Chondrocyte (in vitro differentiated cells): ENCODE data around the gene ITIH1. TPM values are rescaled to one million over a fixed set of nuclear protein-coding genes. Genes with fewer than 3 reads are reported as not detected.

Source experiments
- DNase-seq: peaks from one replicate; pipeline ENCODE4 v3.0.0; 2021; ENCODE audit warnings: mixed read lengths, low spot score
- H3K27ac Mint-ChIP-seq: one replicate; pipeline ENCODE4 v1.8.0; 2021; ENCODE audit warnings: mild to moderate bottlenecking, moderate library complexity, mixed read lengths; ENCODE audit not compliant: unreplicated experiment
- H3K27me3 Mint-ChIP-seq: 2 replicates; pipeline ENCODE4 v1.8.0; 2021; ENCODE audit warnings: low read depth, mixed read lengths
- H3K36me3 Mint-ChIP-seq: 2 replicates; pipeline ENCODE4 v1.8.0; 2021; ENCODE audit warnings: low read depth, mixed read lengths
- H3K4me1 Mint-ChIP-seq: 2 replicates; pipeline ENCODE4 v1.8.0; 2021; ENCODE audit warnings: low read depth, mild to moderate bottlenecking, mixed read lengths
- H3K4me3 Mint-ChIP-seq: one replicate; pipeline ENCODE4 v1.8.0; 2021; ENCODE audit warnings: mild to moderate bottlenecking, moderate library complexity, mixed read lengths; ENCODE audit not compliant: unreplicated experiment
- H3K9me3 Mint-ChIP-seq: 2 replicates; pipeline ENCODE4 v1.8.0; 2021; ENCODE audit warnings: low read depth, mixed read lengths
- total RNA-seq: library from RNA; stranded (reverse); gene quantifications from 3 replicates; pipeline ENCODE4 v1.2.1, GENCODE V29; 2021
- TF ChIP-seq, protein P1 (sequence below): fragments of 200-600 bp; sonication (generic); IDR thresholded peaks from 2 replicates; pipeline ENCODE4 v1.5.0; 2021; ENCODE audit warnings: antibody characterized with exemption, mild to moderate bottlenecking, moderate library complexity

ITIH1 gene
- total RNA-seq, 1 donor from 2014 or later = not detected

GRCh38 chr3:52833202-52833601 is 55.8 kb downstream of the ITIH1 start:
- DNase-seq = no peak
- H3K36me3 Mint-ChIP-seq = peaks cover 2% of the 10 kb centered on the region
- peaks cover 44% of the 10 kb centered on the region for H3K4me1 Mint-ChIP-seq
- H3K4me3 Mint-ChIP-seq = no peak overlapping the region
- no peaks in the 10 kb centered on the region for H3K9me3 Mint-ChIP-seq
- H3K27ac Mint-ChIP-seq = no peak overlapping the region
- no peaks in the 10 kb centered on the region for H3K27me3 Mint-ChIP-seq
- TF ChIP-seq, protein P1, sequence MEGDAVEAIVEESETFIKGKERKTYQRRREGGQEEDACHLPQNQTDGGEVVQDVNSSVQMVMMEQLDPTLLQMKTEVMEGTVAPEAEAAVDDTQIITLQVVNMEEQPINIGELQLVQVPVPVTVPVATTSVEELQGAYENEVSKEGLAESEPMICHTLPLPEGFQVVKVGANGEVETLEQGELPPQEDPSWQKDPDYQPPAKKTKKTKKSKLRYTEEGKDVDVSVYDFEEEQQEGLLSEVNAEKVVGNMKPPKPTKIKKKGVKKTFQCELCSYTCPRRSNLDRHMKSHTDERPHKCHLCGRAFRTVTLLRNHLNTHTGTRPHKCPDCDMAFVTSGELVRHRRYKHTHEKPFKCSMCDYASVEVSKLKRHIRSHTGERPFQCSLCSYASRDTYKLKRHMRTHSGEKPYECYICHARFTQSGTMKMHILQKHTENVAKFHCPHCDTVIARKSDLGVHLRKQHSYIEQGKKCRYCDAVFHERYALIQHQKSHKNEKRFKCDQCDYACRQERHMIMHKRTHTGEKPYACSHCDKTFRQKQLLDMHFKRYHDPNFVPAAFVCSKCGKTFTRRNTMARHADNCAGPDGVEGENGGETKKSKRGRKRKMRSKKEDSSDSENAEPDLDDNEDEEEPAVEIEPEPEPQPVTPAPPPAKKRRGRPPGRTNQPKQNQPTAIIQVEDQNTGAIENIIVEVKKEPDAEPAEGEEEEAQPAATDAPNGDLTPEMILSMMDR = no peak

DNA sequence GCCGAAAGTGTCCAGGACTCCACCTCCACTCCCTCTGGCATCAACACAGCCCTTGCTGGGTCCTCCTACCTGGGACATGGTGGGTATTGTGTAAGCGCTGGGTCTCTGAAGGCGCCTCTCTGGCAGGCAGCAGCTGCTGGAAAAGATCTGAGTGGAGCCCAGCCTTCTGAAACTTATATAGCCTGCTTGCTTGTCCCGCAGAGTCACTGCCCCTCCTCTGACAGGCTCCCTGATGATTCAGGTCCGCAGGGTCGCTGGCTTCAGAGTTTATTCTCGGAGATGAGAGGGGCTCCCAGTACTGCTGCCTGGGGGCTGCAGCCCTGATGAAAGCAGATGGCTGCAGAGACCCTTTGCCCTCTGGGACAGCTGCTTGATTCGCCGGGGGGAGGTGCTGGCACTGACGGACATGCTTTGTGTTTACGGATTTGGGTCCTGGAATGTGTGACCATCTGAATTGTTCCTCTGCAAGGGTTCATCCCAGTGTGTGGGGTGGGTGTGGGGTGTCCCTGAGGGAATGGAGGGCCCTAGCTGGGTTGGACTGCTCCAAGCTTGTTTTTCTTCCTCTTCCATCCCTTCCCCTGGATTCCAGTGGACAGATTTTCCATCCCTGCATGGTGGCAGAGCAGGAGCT is 57.6 kb downstream of the ITIH1 start, which contains the start of gene MUSTN1:
MUSTN1 (minus strand) TSS at position 149 of the 631 bp plus-strand sequence; CDS start at position 78, 71 bp downstream.
- DNase-seq = no peak
- Mint-ChIP-seq H3K4me1 (peaks cover 42% of the 10 kb centered on the region), H3K27ac (peak within 1 kb of the TSS; percentile 71), H3K36me3 (peaks cover 2% of the 10 kb centered on the region), H3K27me3 (no peaks in the 10 kb centered on the region), H3K9me3 (no peaks in the 10 kb centered on the region), H3K4me3 (peak within 1 kb of the TSS; percentile 67)
- TF ChIP-seq, protein P1 = no peak

GRCh38 chr3:52835766-52836470 is 58.5 kb downstream of the ITIH1 start:
- H3K27ac Mint-ChIP-seq = no peak overlapping the region
- no peak overlapping the region for H3K4me3 Mint-ChIP-seq
- no peaks in the 10 kb centered on the region for H3K27me3 Mint-ChIP-seq
- peaks cover 5% of the 10 kb centered on the region for H3K36me3 Mint-ChIP-seq
- DNase-seq = no peak
- TF ChIP-seq, protein P1 = no peak
- no peaks in the 10 kb centered on the region for H3K9me3 Mint-ChIP-seq
- H3K4me1 Mint-ChIP-seq = peaks cover 36% of the 10 kb centered on the region

DNA sequence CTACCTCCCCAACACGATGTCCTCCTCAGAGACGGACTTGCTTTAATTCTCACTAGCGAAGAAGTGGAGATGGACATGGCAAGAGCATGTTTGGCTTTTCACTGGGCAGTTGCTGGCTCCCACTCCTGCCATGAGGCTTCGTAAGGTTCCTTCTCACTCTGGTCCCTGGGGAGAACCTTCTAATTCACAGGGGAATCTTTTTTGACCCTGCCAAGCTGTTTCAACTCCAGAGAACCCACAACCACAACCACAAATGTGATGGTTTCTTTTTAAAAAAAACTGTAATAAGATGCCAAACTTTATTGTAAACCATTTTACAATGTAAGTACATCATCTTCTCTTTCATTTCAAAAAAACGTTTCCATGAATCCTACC is 59.1 kb downstream of the ITIH1 start:
- no peak for DNase-seq
- TF ChIP-seq, protein P1 = no peak
- no peak overlapping the region for H3K27ac Mint-ChIP-seq

GRCh38 chr3:52836986-52837385 is 59.6 kb downstream of the ITIH1 start:
- no peaks in the 10 kb centered on the region for H3K27me3 Mint-ChIP-seq
- H3K27ac Mint-ChIP-seq = no peak overlapping the region
- no peaks in the 10 kb centered on the region for H3K9me3 Mint-ChIP-seq
- peaks cover 9% of the 10 kb centered on the region for H3K36me3 Mint-ChIP-seq
- DNase-seq = no peak
- TF ChIP-seq, protein P1 = no peak
- H3K4me1 Mint-ChIP-seq = peaks cover 36% of the 10 kb centered on the region
- H3K4me3 Mint-ChIP-seq = no peak overlapping the region

More for the DNA sequence above, 59.1 kb downstream of the ITIH1 start:
- Mint-ChIP-seq H3K9me3 (no peaks in the 10 kb centered on the region), H3K36me3 (peaks cover 7% of the 10 kb centered on the region), H3K4me3 (no peak overlapping the region), H3K4me1 (peaks cover 36% of the 10 kb centered on the region), H3K27me3 (no peaks in the 10 kb centered on the region)
